GM13977 (cell line): ENCODE results near the gene PRR29.
"Not testable (repeated sequence)": the region's sequence is repeated elsewhere in the genome, so short reads cannot be mapped to it uniquely, and the experiment has no call there.

Experiments used
- DNase-seq: peaks from one replicate; pipeline ENCODE4 v3.0.0; 2012; ENCODE audit warnings: low spot score
- CTCF ChIP-seq: IDR thresholded peaks from 2 replicates; pipeline ENCODE4 v1.5.1; 2012; ENCODE audit warnings: mild to moderate bottlenecking, control low read depth; ENCODE audit not compliant: insufficient read depth; ENCODE audit errors: extremely low read depth, missing control alignments
- in situ Hi-C: fragments of 300-500 bp; cut with MboI; formaldehyde crosslinking; loops from one replicate; pipeline ENCODE4 v1.12.0; 2022; ENCODE audit warnings: low sequenced_read_pairs, low pct_unique_long_range_greater_than_20kb, mixed read lengths, inconsistent platforms; ENCODE audit not compliant: unreplicated experiment

PRR29 gene

GRCh38 chr17:63973930-63974593 is 24.1 kb upstream of the PRR29 start:
- no peak for DNase-seq
- no peak for TF ChIP-seq CTCF
- in situ Hi-C loops: no loop called here

GRCh38 chr17:63974594-63975192 is 23.5 kb upstream of the PRR29 start:
- TF ChIP-seq CTCF: no peak
- in situ Hi-C loops: no loop called here
- no peak for DNase-seq

GRCh38 chr17:63975541-63976092 is 22.5 kb upstream of the PRR29 start:
- no peak for DNase-seq
- no peak for TF ChIP-seq CTCF
- in situ Hi-C loops: no loop called here

GRCh38 chr17:63976702-63977101 is 21.4 kb upstream of the PRR29 start:
- no peak for DNase-seq
- TF ChIP-seq CTCF: no peak
- in situ Hi-C loops: no loop called here

GRCh38 chr17:63978272-63979200 is 19.6 kb upstream of the PRR29 start:
- no peak for TF ChIP-seq CTCF
- in situ Hi-C loops: no loop called here
- no peak for DNase-seq

- DNase-seq, in situ Hi-C loops: not testable (repeated sequence)
These were observed 15.5 kb upstream of the PRR29 start for GRCh38 chr17:63982641-63983040.
